ENCODE measurements around the gene KRTAP3-2.

The KRTAP3-2 gene

DNA sequence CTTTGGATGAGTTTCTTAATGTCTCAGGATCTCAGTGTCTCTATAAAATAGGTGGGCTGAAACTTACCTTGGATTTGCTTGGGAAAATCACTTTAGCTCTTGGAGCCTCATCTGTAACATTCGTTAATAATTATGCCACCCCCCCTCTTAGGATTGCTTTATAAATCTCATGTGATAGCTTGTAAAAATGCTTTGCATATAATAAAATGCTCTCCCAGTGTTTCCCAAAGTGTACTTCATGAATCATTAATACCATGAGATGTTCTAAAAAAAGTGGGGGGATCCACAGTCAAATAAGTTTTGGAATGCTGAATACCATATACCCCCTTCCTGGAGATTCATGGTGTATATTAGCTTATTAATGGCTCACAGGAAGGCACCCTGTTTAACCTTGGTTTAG, 38.1 kb downstream of the KRTAP3-2 start:
- no peak for DNase-seq

DNA sequence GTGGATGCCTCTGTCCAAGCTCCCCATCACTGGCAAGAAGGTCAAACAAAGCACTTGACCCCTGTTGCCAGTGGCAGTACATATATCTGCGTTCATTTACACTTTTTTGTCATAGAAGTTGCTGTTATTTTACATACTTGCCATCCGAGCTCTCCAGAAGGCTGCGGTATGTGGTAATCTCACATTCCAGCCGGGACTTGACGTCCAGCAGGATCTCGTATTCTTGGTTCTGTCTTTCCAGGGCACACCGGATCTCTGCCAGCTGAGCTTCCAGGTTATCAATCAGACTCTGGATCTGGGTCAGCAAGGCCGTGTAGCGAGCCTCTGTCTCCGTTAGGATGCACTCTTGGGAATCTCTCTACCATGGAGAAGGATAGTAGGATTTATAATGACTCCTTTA, 39.6 kb downstream of the KRTAP3-2 start:
- DNase-seq = no peak

DNA sequence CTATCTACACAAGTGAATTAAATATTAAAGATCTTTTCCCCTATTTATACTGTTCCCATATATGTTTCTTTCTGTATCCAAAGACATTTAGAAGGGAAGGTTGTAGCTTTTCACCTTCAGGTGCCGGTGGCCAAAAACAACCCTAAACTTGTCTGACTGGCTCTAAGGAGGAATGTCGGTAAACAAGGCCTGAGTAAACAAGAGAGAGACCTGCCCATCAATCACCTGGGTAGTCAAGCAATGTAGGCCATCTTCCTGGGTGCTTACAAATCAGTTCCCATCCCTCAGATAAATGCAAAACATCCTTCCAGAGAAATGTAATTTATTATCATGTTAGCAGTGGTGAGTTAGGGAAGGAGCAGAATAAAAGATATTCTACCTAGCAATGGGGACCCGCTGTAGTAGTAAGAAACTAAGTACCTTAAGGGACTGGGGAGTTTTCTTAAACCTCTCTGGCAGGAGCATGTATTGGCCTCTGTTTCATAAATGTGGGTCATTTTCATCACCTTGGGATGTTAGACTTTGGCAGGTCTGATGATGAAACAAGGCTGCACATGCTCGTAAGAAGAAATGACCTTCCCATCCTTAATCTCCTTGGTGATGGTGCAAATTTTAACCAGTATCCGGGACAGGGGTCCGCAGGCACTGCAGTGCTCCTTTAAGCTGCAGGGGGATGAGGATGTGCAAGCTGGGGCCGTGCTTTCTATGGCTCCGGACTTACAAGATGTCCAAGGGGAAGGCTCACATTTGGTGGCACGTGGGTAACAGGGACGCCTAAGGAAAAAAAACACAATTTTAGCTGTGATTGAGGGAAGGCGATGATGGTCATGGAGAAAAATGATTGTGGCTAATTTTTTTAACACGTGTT, 41.4 kb downstream of the KRTAP3-2 start:
- DNase-seq = no peak

DNA sequence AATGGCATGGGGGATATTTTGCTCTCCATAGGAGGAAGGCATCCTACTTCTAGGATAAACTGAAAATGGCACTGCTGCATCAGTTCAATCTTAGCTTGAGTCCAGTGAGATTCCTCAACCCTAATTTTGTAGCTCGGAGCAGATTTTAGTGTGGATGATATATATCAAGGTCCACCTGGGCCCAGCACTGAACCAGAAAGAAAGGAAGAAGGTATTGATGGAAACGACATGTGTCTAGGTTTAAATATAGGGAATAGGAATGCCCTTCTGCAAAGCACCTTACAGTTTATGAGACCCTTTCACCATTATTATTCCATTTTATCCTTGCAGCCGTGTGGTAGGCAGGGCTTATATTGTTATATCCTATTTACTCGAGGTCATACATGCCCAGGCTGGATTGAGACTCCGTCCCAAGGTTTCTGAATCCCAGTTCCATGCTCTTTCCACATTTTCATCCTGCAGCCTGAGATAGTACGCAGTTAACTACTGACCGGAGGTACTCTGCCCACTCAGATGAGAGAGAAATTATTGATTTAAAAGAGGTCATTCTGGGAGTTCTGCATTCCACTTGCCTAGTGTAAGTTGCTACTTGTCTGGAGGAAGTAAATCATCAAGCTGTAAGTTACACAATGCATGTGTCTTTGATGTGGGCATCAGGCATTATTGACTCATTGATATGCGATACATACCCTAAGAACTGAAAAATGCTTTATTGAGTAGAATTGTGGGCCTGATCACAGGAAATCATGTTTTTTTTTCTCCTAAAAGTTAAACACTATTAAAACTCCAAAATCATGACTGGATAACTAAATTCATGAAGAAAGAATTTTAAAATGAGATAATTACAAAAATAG, 43.1 kb downstream of the KRTAP3-2 start:
- no peak for DNase-seq

DNA sequence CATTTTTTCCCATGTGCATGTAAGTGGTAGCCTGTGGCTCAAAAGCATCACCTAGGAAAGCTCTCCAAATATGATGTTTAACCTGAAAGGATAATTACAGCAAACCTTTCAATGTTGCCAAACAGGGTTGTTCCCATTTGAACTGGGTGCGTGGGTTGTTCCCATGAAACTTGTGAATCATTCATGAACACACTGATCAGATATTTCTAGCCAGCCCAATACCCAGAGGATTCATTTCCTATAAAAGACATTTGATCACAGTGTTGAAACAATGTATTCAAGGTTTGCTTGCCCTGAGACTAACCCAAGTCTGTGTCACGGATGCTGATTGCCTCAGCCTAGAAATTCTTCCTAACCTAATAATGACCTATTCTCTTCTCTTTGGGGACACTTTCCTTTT, 45.8 kb downstream of the KRTAP3-2 start:
- no peak for DNase-seq

DNA sequence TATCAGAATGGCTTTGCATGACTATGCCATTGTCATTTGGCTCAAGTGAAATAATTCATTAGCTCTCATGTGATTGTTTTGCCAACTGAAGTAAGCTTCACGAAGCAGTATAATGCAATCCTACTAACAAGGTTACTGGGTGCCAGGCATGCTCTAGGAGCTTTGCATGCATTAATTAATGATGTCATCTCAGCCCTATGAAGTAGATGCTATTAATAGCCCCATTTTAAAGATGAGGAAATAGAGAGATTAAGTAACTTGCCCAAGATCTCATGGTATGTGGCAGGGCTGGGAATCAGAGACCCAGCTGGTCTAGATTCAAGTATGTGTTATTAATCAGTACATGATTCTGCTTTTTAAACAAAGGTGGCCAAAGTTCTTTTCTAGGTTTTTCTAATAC, 47.0 kb downstream of the KRTAP3-2 start:
- DNase-seq = no peak

DNA sequence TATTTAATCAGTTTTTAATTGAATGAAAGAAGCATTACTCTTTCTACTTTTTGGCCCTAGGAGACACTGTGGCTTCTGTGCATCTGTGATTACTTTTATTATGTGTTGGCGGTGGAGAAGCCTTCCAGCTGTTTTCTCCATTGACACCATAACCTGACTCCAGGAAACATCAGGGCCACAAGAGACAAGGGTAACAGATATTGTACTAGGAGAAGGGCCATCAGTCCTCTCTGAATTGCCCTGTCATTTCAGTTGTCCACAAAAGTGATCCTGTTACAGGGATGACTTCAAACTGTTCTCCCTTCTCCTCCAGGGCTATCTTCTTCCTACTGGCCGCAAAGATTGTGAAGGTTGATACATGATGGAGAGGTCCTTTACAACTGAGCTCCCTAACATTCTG, 47.6 kb downstream of the KRTAP3-2 start:
- no peak for DNase-seq

DNA sequence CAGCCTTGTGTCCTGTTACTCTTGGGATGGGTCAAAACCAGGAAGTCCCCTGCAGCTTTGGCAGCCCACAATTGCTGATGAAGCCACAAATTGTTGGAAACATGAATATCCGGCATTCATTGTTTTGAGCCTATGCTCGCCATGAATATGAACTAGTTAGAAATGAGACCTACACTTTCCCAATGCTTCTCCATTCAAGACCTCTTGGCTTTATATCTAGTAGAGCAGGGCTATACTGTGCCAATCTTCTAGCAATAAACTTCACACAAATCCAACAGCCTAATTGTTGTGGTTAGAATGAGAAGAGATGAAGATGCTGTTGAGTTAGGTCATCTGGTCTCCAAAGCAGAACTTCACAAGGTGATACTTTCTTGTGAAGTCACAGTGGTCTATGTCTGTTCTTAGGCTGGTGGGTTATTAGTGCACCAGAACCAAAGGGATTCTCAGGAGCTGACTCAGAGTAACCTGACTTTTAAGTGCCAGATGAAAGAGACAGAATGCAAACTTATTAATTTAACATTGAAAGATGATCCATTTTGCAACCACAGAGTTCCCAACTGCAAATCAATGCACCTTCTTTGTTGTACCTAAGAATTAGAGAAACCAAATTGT, 48.6 kb downstream of the KRTAP3-2 start:
- DNase-seq = no peak

DNA sequence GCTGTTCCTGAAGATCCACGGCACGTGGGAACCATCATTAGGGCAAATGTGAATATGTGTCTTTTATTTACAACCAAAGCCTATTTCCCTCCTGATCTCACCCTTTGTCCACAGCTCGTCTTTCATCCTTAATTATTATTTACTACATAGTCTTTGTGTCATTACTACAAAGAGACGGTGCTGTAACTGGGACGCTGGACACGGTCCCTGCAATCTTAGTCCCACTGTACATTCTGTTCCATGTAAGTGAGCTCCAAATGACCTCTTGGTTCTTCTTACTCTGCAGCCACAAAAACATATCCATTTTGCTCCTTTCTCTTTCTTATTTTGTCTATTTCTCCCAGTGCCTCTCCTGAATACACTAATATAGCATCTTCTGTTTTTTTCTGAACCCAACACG, 49.5 kb downstream of the KRTAP3-2 start:
- no peak for DNase-seq

DNA sequence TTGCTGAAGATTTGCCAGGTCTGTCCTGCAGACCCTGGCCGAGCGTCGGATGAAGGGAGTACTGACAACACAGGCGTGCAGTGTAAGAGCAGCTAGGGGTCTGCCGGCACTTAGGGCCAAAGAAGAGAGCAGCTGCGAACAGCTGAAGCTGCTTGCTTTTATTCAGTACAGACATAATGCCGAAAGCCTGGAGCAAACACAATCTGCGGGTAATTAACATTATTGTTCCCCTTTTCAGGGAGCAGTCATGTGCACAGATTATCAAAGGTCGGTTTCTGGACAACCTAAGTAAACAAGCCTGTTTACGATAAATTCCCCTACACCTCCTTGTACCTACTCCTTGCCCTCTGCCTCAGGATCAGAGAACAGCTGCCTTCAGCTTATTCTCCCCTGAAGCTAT, 50.3 kb downstream of the KRTAP3-2 start:
- no peak for DNase-seq
